HG02884 (cell line): Measurements from ENCODE around the gene TNFRSF17.
A peak's percentile ranks its signal among the peaks of the same experiment; 100 is the strongest.
"Not testable (repeated sequence)": the region's sequence is repeated elsewhere in the genome, so short reads cannot be mapped to it uniquely, and the experiment has no call there.

Source experiments
- ATAC-seq: cut with Tn5 transposase; IDR thresholded peaks from one replicate; pipeline ENCODE4 v1.9.1; 2021; ENCODE audit warnings: mild to moderate bottlenecking, moderate library complexity; ENCODE audit not compliant: unreplicated experiment

The TNFRSF17 gene

GRCh38 chr16:11968577-11968976, 3.6 kb downstream of the TNFRSF17 start:
- no peak for ATAC-seq

DNA sequence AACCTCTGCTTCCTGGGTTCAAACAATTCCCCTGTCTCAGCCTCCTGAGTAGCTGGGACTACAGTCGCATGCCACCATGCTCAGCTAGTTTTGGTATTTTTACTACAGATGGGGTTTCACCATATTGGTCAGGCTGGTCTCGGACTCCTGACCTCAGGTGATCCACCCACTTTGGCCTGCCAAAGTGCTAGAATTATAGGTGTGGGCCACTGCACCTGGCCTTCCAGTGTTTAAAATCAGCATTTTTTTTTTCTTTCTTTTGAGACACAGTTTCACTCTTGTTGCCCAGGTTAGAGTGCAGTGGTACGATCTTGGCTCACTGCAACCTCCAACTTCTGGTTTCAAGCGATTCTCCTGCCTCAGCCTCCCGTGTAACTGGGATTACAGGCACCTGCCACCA, 5.3 kb downstream of the TNFRSF17 start:
- ATAC-seq: not testable (repeated sequence)

DNA sequence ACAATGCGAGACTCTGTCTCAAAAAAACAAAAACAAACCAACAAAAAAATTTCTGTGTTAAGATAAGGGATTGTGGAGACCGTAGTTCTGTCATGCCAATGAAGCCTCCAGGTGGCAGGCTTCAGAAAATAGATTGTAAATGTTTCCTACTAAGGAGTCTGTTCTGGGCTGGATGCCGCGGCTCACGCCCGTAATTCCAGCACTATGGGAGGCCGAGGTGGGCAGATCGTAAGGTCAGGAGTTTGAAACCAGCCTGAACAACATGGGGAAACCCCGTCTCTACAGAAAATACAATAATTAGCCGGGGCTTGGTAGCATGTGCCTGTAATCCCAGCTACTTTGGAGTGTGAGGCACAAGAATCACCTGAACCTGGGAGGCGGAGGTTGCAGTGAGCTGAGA, 7.1 kb downstream of the TNFRSF17 start:
- no peak for ATAC-seq

DNA sequence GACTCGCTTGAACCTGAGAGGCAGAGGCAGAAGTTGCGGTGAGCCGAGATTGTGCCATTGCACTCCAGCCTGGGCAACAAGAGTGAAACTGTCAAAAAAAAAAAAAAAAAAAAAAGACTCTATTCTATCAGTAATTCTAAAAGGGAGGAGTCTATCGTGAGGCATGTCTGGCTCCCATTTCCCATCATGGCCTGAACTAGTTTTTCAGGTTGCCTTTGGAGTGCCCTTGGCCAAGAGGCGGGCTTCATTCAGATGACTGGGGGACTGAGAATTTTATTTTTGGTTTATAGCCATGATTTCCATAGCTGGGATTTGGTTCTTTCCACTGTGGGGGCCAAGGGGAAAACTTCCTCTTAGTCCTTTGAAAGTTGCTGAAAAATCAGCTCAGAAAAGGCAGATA, 8.1 kb downstream of the TNFRSF17 start:
- ATAC-seq: no peak

- no peak for ATAC-seq
Measured at GRCh38 chr16:11976850-11977375, 11.9 kb downstream of the TNFRSF17 start.

- ATAC-seq: no peak
Measured at GRCh38 chr16:11977376-11978041, 12.5 kb downstream of the TNFRSF17 start.

DNA sequence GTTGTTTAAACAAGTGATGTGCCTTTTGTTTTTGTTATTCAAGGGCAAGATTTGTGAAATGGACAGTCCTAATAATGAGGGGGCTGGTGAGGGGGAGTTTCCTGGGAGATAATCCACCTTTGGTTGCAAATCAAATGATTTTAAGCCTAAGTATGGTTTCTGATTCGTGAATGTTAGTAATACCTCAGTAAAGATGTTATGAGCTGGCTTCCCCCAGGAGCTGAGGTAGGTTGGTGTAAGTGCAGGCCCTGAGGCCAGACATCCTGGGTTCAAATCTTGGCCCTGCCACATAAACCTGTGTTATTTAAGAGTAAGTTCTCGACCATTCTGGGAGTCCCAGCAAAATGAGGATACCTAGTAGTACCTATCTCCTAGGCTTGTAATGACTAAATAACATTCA, 13.1 kb downstream of the TNFRSF17 start:
- ATAC-seq: no peak

DNA sequence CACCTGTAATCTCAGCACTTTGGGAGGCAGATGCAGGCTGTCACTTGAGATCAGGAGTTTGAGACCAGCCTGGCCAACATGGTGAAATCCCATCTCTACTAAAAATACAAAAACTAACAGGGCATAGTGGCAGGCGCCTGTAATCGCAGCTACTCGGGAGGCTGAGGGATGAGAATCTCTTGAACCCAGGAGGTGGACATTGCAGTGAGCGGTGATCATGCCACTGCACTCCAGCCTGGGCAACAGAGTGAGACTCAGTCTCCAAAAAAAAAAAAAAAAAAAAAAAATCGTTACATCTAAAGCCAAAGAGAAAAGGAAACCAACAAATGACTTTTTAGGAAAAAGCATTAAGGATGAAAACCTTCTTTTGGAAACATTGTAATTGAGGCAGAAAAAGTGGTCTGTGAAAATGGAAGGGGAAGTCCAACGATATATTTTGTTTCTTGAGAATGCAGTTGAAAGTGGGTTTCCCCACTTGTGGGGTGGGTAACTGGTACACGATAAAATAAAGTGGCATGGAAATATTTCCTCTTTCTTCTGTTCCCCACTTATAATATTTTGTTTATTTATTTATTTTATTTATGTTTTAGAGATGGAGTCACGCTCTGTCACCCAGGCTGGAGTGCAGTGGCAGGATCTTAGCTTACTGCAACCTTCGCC, 14.1 kb downstream of the TNFRSF17 start:
- ATAC-seq: no peak

- peak; percentile 35 for ATAC-seq
Measured at GRCh38 chr16:11980136-11980844, 15.3 kb downstream of the TNFRSF17 start.

GRCh38 chr16:11985250-11985649, 20.2 kb downstream of the TNFRSF17 start:
- ATAC-seq: no peak

DNA sequence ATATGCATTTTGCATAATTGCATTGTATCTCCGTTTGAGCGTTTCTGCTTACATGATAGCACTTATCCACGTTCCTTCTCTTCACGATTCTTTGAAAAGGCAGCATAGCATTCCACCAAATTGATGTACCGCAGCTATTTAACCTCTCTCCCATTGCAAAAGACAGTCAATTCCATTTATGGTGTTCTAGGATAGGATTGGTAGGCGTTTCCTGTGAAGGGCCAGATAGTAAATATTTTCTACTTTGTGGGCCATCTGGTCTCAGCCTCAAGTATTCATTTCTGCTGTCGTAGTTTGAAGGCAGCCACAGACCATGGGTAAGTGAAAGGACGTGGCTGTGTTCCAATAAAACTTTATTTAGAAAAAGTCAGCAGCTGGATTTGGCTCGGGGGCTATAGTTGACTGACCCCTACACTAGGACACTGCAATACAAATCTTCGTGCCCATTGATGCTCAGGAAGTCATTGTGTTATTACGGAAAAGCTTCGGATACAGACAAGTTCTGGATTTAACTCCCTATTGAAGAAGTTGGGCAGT, 21.6 kb downstream of the TNFRSF17 start:
- ATAC-seq: no peak

- no peak for ATAC-seq
Measured at GRCh38 chr16:11988258-11988978, 23.4 kb downstream of the TNFRSF17 start.

DNA sequence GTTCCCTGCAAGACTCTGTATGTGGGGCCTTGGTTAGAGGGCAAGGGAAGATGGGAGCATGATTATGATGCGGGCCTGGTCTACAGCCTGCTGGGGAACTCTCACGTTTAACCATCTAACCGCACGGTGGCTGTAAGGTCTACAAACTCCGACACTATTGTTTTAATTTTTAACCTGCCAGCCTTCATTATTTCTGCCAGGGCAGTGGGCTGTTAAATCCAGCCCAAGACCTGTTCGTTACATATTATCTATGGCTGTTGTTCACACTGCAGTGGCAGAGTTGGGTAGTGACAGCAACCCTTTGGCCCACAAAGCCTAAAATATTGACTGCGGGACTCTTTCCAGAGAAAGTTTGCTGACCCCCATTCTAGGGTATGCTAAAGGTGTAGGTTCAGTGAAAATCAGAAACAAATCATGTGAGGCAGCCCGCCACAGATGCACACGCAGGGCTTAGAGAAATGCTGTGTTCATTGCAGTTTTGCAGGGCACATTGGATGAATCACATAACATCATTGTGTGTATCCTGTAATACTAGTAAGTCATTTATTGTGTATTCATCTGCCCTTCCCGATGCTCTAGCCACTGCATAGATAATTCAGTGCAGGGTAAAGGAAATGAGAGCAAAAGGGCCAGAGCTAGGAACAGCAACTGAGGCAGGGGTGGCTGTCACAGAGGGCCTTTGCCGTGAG, 25.8 kb downstream of the TNFRSF17 start:
- ATAC-seq: no peak

DNA sequence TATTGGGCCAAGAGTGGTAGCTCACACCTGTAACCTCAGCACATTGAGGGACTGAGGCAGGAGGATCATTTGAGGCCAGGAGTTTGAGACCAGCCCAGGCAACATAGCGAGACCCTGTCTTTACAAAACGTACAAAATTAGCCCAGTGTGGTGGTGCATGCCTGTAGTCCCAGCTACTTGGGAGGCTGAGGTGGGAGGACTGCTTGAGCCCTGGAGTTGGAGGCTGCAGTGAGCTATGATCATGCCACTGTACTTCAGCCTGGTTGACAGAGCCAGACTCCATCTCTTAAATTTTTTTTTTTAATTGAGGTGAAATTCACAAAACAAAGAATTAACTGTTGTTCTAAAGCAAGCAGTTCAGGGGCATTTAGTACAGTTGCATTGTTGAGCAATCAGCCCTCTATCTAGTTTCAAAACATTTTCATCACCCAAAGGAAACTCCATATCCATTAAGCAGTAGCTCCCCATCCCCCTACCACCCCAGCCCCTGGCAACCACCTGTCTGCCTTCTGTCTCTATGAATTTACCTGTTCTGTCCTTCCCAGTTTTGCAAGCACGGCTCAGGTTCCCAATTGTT, 27.1 kb downstream of the TNFRSF17 start:
- no peak for ATAC-seq

- ATAC-seq: no peak
Measured at GRCh38 chr16:11992586-11993524, 27.8 kb downstream of the TNFRSF17 start.

GRCh38 chr16:11994143-11995119, 29.4 kb downstream of the TNFRSF17 start:
- no peak for ATAC-seq

DNA sequence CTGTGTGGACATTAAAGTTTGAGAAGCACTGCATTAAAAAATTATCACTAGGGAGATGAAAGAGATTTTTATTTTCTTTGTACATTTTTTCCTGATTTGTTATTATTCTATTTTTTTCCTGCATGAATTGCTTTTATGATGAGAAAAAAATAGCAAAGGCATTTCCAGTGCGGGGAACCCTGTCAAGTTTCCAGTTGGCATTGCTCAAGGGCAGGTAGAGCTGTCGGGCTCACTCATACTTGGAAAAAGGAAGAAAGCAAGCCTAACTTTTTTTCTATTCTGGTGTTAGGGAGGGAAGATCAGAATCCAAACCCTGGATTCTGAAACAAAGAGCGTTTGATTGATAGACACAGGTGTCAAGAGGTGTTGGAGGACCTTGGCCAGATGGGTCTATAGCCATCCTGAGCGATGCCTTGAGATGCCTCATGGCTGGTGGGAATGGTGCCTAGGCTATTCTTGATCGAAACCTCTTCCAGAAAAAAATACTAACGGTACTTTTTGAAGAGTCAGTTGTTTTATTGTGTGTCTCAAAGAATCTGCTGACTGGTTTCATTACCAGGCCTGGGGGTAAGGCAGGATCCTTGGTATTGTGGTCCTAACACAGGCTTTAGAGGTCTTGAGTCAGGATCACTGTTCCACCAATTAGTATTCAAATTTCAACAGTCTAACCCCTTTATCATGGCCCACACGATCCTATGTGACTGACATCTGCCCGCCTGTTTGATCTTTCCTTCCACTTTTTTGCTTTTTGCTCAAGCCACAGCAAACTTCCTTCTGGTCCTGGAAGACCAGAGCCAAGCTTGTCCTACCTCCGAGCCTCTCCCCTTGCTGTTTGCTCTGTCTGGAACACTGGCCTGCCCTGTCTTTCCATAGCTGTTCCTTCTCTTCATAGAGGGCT, 31.7 kb downstream of the TNFRSF17 start:
- no peak for ATAC-seq
